DOHH2 (cell line): Measurements from ENCODE around the gene TBC1D22A.

Experiments used
- H3F3A ChIP-seq: fragments of 200-600 bp; sonication (generic), shearing (Covaris generic); 2 replicates; pipeline ENCODE4 v1.6.0; 2016; ENCODE audit warnings: antibody characterized with exemption, mild to moderate bottlenecking; ENCODE audit not compliant: control insufficient read depth, insufficient read depth
- H3K27ac ChIP-seq: fragments of 200-600 bp; sonication (generic); 2 replicates; pipeline ENCODE4 v1.5.1; 2014; ENCODE audit warnings: low read depth, mild to moderate bottlenecking, low read length, moderate library complexity
- H3K27me3 ChIP-seq: fragments of 200-600 bp; sonication (generic); 2 replicates; pipeline ENCODE4 v1.6.1; 2014; ENCODE audit warnings: mild to moderate bottlenecking, low read length, mixed read lengths; ENCODE audit not compliant: control insufficient read depth
- H3K36me3 ChIP-seq: fragments of 200-600 bp; sonication (generic); 2 replicates; pipeline ENCODE4 v1.6.1; 2014; ENCODE audit warnings: mild to moderate bottlenecking, low read length, moderate library complexity, mixed read lengths; ENCODE audit not compliant: control insufficient read depth
- H3K4me1 ChIP-seq: fragments of 200-600 bp; sonication (generic); 2 replicates; pipeline ENCODE4 v1.6.1; 2014; ENCODE audit warnings: mild to moderate bottlenecking, low read length, mixed read lengths; ENCODE audit not compliant: control insufficient read depth
- H3K4me2 ChIP-seq: fragments of 200-600 bp; sonication (generic); 2 replicates; pipeline ENCODE4 v1.6.0; 2014; ENCODE audit warnings: mild to moderate bottlenecking, low read length, moderate library complexity
- H3K4me3 ChIP-seq: fragments of 200-600 bp; sonication (generic); 2 replicates; pipeline ENCODE4 v1.5.1; 2014; ENCODE audit warnings: mild to moderate bottlenecking, low read length, mixed read lengths
- H3K79me2 ChIP-seq: fragments of 200-600 bp; sonication (generic); 2 replicates; pipeline ENCODE4 v1.6.1; 2014; ENCODE audit warnings: mild to moderate bottlenecking, low read length, mixed read lengths; ENCODE audit not compliant: control insufficient read depth
- H3K9me2 ChIP-seq: fragments of 200-600 bp; sonication (generic); replicated peaks from 2 replicates; pipeline ENCODE4 v1.6.1; 2014; ENCODE audit warnings: mild to moderate bottlenecking, low read length, mixed read lengths; ENCODE audit not compliant: control insufficient read depth
- H3K9me3 ChIP-seq: fragments of 200-600 bp; sonication (generic); 2 replicates; pipeline ENCODE4 v1.6.1; 2014; ENCODE audit warnings: antibody characterized with exemption, low read length, mixed read lengths; ENCODE audit not compliant: control insufficient read depth, insufficient read depth
- H4K20me1 ChIP-seq: fragments of 200-600 bp; sonication (generic); 2 replicates; pipeline ENCODE4 v1.6.0; 2014; ENCODE audit warnings: low read depth, mild to moderate bottlenecking, antibody characterized with exemption, low read length, moderate library complexity; ENCODE audit not compliant: control insufficient read depth, insufficient read depth
- CTCF ChIP-seq: fragments of 200-600 bp; sonication (generic); IDR thresholded peaks from one replicate; pipeline ENCODE4 v1.5.1; 2014; ENCODE audit warnings: antibody characterized with exemption, mild to moderate bottlenecking, low read depth, low read length; ENCODE audit not compliant: poor library complexity, severe bottlenecking
- EZH2phosphoT487 ChIP-seq: fragments of 200-600 bp; sonication (generic); IDR thresholded peaks from 2 replicates; pipeline ENCODE4 v1.6.1; 2017; ENCODE audit warnings: borderline replicate concordance, mild to moderate bottlenecking, antibody characterized with exemption, low read length, moderate library complexity, mixed read lengths

Gene TBC1D22A

GRCh38 chr22:47205081-47205491 lies 442.6 kb downstream of the TBC1D22A start:
- no peaks in the 10 kb centered on the region for H3F3A ChIP-seq
- H3K79me2 ChIP-seq, result no peaks in the 10 kb centered on the region
- no peaks in the 10 kb centered on the region for H3K9me2 ChIP-seq
- H3K4me3 ChIP-seq, result no peak overlapping the region
- H3K27me3 ChIP-seq, result no peaks in the 10 kb centered on the region
- H4K20me1 ChIP-seq, result no peaks in the 10 kb centered on the region
- H3K4me2 ChIP-seq, result no peak overlapping the region
- H3K4me1 ChIP-seq, result no peaks in the 10 kb centered on the region
- no peaks in the 10 kb centered on the region for H3K9me3 ChIP-seq
- no peak for TF ChIP-seq CTCF
- TF ChIP-seq EZH2phosphoT487, result no peak
- no peak overlapping the region for H3K27ac ChIP-seq
- no peaks in the 10 kb centered on the region for H3K36me3 ChIP-seq

GRCh38 chr22:47205554-47205953 lies 443.1 kb downstream of the TBC1D22A start:
- no peak overlapping the region for H3K4me2 ChIP-seq
- no peak overlapping the region for H3K4me3 ChIP-seq
- H3K79me2 ChIP-seq, result no peaks in the 10 kb centered on the region
- H3F3A ChIP-seq, result no peaks in the 10 kb centered on the region
- no peak overlapping the region for H3K27ac ChIP-seq
- H3K9me2 ChIP-seq, result no peaks in the 10 kb centered on the region
- no peaks in the 10 kb centered on the region for H4K20me1 ChIP-seq
- no peaks in the 10 kb centered on the region for H3K9me3 ChIP-seq
- H3K36me3 ChIP-seq, result no peaks in the 10 kb centered on the region
- TF ChIP-seq CTCF (no peak), EZH2phosphoT487 (no peak)
- no peaks in the 10 kb centered on the region for H3K27me3 ChIP-seq
- no peaks in the 10 kb centered on the region for H3K4me1 ChIP-seq

GRCh38 chr22:47206164-47206563 lies 443.7 kb downstream of the TBC1D22A start:
- H3K36me3 ChIP-seq, result no peaks in the 10 kb centered on the region
- no peaks in the 10 kb centered on the region for H3K9me3 ChIP-seq
- H3K9me2 ChIP-seq, result no peaks in the 10 kb centered on the region
- no peaks in the 10 kb centered on the region for H3K4me1 ChIP-seq
- H3K27me3 ChIP-seq, result no peaks in the 10 kb centered on the region
- no peak for TF ChIP-seq CTCF
- no peak for TF ChIP-seq EZH2phosphoT487
- no peaks in the 10 kb centered on the region for H4K20me1 ChIP-seq
- no peaks in the 10 kb centered on the region for H3F3A ChIP-seq
- no peaks in the 10 kb centered on the region for H3K79me2 ChIP-seq
- no peak overlapping the region for H3K4me3 ChIP-seq
- H3K27ac ChIP-seq, result no peak overlapping the region
- no peak overlapping the region for H3K4me2 ChIP-seq
